Measurements from ENCODE around the gene PGS1.

PGS1 gene

GRCh38 chr17:78346605-78347250 lies 31.7 kb upstream of the PGS1 start:
- no peak for DNase-seq (ENCODE audit: low spot score)

GRCh38 chr17:78347453-78347852 lies 31.0 kb upstream of the PGS1 start:
- no peak for DNase-seq (ENCODE audit: low spot score)

GRCh38 chr17:78348055-78348770 lies 30.2 kb upstream of the PGS1 start:
- no peak for DNase-seq (ENCODE audit: low spot score)

GRCh38 chr17:78349891-78350642 lies 28.4 kb upstream of the PGS1 start:
- no peak for DNase-seq (ENCODE audit: low spot score)

- no peak for DNase-seq (ENCODE audit: low spot score)
These were observed 26.9 kb upstream of the PGS1 start for GRCh38 chr17:78351449-78352006.

- DNase-seq (ENCODE audit: low spot score) = no peak
These were observed 24.6 kb upstream of the PGS1 start for GRCh38 chr17:78353834-78354233.

GRCh38 chr17:78355045-78355641 lies 23.3 kb upstream of the PGS1 start:
- DNase-seq (ENCODE audit: low spot score) = peak; percentile 34

GRCh38 chr17:78355701-78356100 lies 22.7 kb upstream of the PGS1 start:
- no peak for DNase-seq (ENCODE audit: low spot score)

GRCh38 chr17:78356101-78356713 lies 22.2 kb upstream of the PGS1 start:
- peak; percentile 95 for DNase-seq (ENCODE audit: low spot score)

GRCh38 chr17:78357177-78357586 lies 21.3 kb upstream of the PGS1 start:
- DNase-seq (ENCODE audit: low spot score) = no peak

GRCh38 chr17:78357672-78358537 lies 20.5 kb upstream of the PGS1 start:
- no peak for DNase-seq (ENCODE audit: low spot score)

GRCh38 chr17:78358538-78359320 lies 19.7 kb upstream of the PGS1 start:
- no peak for DNase-seq (ENCODE audit: low spot score)

GRCh38 chr17:78359321-78359996 lies 19.0 kb upstream of the PGS1 start:
- DNase-seq (ENCODE audit: low spot score) = peak; percentile 27

- peak; percentile 98 for DNase-seq (ENCODE audit: low spot score)
These were observed 18.5 kb upstream of the PGS1 start, which contains the start of gene SOCS3 for GRCh38 chr17:78359997-78360370. Gene SOCS3, minus strand, starts transcription at chr17:78360077. Its CDS starts 982 bp downstream, at chr17:78359095.

- peak; percentile 88 for DNase-seq (ENCODE audit: low spot score)
These were observed 17.9 kb upstream of the PGS1 start for GRCh38 chr17:78360371-78361224.

- DNase-seq (ENCODE audit: low spot score) = no peak
These were observed 17.2 kb upstream of the PGS1 start for GRCh38 chr17:78361225-78361701.

GRCh38 chr17:78362232-78362631 lies 16.2 kb upstream of the PGS1 start:
- no peak for DNase-seq (ENCODE audit: low spot score)

GRCh38 chr17:78362671-78363070 lies 15.8 kb upstream of the PGS1 start:
- no peak for DNase-seq (ENCODE audit: low spot score)
